HG02970 (cell line): ENCODE measurements around the gene OPN3.
"Not testable (repeated sequence)": the region's sequence is repeated elsewhere in the genome, so short reads cannot be mapped to it uniquely, and the experiment has no call there.

Source experiments
- ATAC-seq: cut with Tn5 transposase; IDR thresholded peaks from one replicate; pipeline ENCODE4 v1.9.1; 2021; ENCODE audit warnings: mild to moderate bottlenecking, moderate library complexity, moderate number of reproducible peaks; ENCODE audit not compliant: unreplicated experiment, low FRiP score

Gene OPN3

GRCh38 chr1:241640149-241640866 lies at the start of gene OPN3, which contains the start of gene CHML:
TSS of gene OPN3 (minus strand) at chr1:241640369. CDS start at chr1:241640254, 115 bp downstream.
TSS of gene CHML (minus strand) at chr1:241640369. CDS start at chr1:241635766, 4,603 bp downstream.
- peak; percentile 97 for ATAC-seq

GRCh38 chr1:241688940-241689368 lies 48.8 kb upstream of the OPN3 start:
- ATAC-seq, result no peak

- no peak for ATAC-seq
Measured at GRCh38 chr1:241684108-241684507, 43.9 kb upstream of the OPN3 start.

- no peak for ATAC-seq
Measured at GRCh38 chr1:241682921-241683320, 42.8 kb upstream of the OPN3 start.

- not testable (repeated sequence) for ATAC-seq
Measured at GRCh38 chr1:241681861-241682448, 41.8 kb upstream of the OPN3 start.

GRCh38 chr1:241679961-241680360 lies 39.8 kb upstream of the OPN3 start:
- ATAC-seq, result no peak

- no peak for ATAC-seq
Measured at GRCh38 chr1:241679404-241679803, 39.2 kb upstream of the OPN3 start.

GRCh38 chr1:241678536-241678935 lies 38.4 kb upstream of the OPN3 start:
- no peak for ATAC-seq

GRCh38 chr1:241677201-241677600 lies 37.0 kb upstream of the OPN3 start:
- peak; percentile 84 for ATAC-seq

- no peak for ATAC-seq
Measured at GRCh38 chr1:241675983-241676382, 35.8 kb upstream of the OPN3 start.

GRCh38 chr1:241674805-241675384 lies 34.7 kb upstream of the OPN3 start:
- no peak for ATAC-seq

- no peak for ATAC-seq
Measured at GRCh38 chr1:241672301-241672700, 32.1 kb upstream of the OPN3 start.

GRCh38 chr1:241666419-241666818 lies 26.2 kb upstream of the OPN3 start:
- ATAC-seq, result no peak

- ATAC-seq, result no peak
Measured at GRCh38 chr1:241660424-241660972, 20.3 kb upstream of the OPN3 start.

GRCh38 chr1:241659016-241659415 lies 18.8 kb upstream of the OPN3 start:
- not testable (repeated sequence) for ATAC-seq

GRCh38 chr1:241658081-241658793 lies 18.1 kb upstream of the OPN3 start:
- no peak for ATAC-seq

GRCh38 chr1:241654641-241655040 lies 14.5 kb upstream of the OPN3 start:
- no peak for ATAC-seq

- ATAC-seq, result no peak
Measured at GRCh38 chr1:241654019-241654418, 13.8 kb upstream of the OPN3 start.

- no peak for ATAC-seq
Measured at GRCh38 chr1:241652012-241652411, 11.8 kb upstream of the OPN3 start, which contains the start of gene WDR64. TSS of gene WDR64 (plus strand) at chr1:241652281. CDS start at chr1:241652485, 204 bp downstream.

GRCh38 chr1:241648159-241648558 lies 8.0 kb upstream of the OPN3 start:
- no peak for ATAC-seq

- ATAC-seq, result no peak
Measured at GRCh38 chr1:241647658-241648057, 7.5 kb upstream of the OPN3 start.
